H9 (cell line): Measurements from ENCODE around the gene ZNF608. TPM values are rescaled to one million over a fixed set of nuclear protein-coding genes. Genes with fewer than 3 reads are reported as not detected.
A peak's percentile ranks its signal among the peaks of the same experiment; 100 is the strongest.

Experiments
- DNase-seq: peaks from one replicate; pipeline ENCODE4 v3.0.0-alpha.2; 2017
- H2AFZ ChIP-seq: one replicate; pipeline ENCODE4 v1.6.1; 2013; ENCODE audit warnings: mild to moderate bottlenecking, low read length, control low read depth, moderate library complexity
- H2AK5ac ChIP-seq: 2 replicates; pipeline ENCODE4 v1.6.1; 2013; ENCODE audit warnings: low read length, control low read depth, mixed read lengths; ENCODE audit not compliant: insufficient read length
- H2BK120ac ChIP-seq: one replicate; pipeline ENCODE4 v1.6.1; 2013; ENCODE audit warnings: low read depth, mild to moderate bottlenecking, low read length, control low read depth, inconsistent platforms; ENCODE audit not compliant: poor library complexity, severe bottlenecking
- H2BK12ac ChIP-seq: 2 replicates; pipeline ENCODE4 v1.6.1; 2013; ENCODE audit warnings: low read length, control low read depth, mixed read lengths, low read depth; ENCODE audit not compliant: insufficient read length
- H2BK15ac ChIP-seq: 2 replicates; pipeline ENCODE4 v1.6.1; 2013; ENCODE audit warnings: low read depth, low read length, control low read depth
- H2BK20ac ChIP-seq: one replicate; pipeline ENCODE4 v1.6.1; 2013; ENCODE audit warnings: low read depth, mild to moderate bottlenecking, low read length, control low read depth, inconsistent platforms; ENCODE audit not compliant: poor library complexity, severe bottlenecking
- H2BK5ac ChIP-seq: 2 replicates; pipeline ENCODE4 v1.6.1; 2013; ENCODE audit warnings: low read length, control low read depth, mixed read lengths; ENCODE audit not compliant: insufficient read length
- H3K14ac ChIP-seq: 2 replicates; pipeline ENCODE4 v1.6.1; 2013; ENCODE audit warnings: low read length, control low read depth; ENCODE audit not compliant: insufficient read depth
- H3K18ac ChIP-seq: 2 replicates; pipeline ENCODE4 v1.6.1; 2013; ENCODE audit warnings: low read depth, mild to moderate bottlenecking, mixed read lengths, low read length, control low read depth; ENCODE audit not compliant: insufficient read length
- H3K23ac ChIP-seq: 2 replicates; pipeline ENCODE4 v1.6.1; 2013; ENCODE audit warnings: low read length, control low read depth, mixed read lengths, low read depth; ENCODE audit not compliant: insufficient read length
- H3K23me2 ChIP-seq: 2 replicates; pipeline ENCODE4 v1.6.1; 2013; ENCODE audit warnings: low read depth, mild to moderate bottlenecking, mixed read lengths, low read length, control low read depth; ENCODE audit not compliant: insufficient read length, poor library complexity, severe bottlenecking
- H3K27ac ChIP-seq: 2 replicates; pipeline ENCODE4 v1.5.1; 2013; ENCODE audit warnings: low read length, control low read depth, mixed read lengths, low read depth; ENCODE audit not compliant: insufficient read length
- H3K27me3 ChIP-seq: 2 replicates; pipeline ENCODE4 v1.6.1; 2013; ENCODE audit warnings: low read length, control low read depth, inconsistent platforms; ENCODE audit not compliant: insufficient read depth
- H3K4ac ChIP-seq: 2 replicates; pipeline ENCODE4 v1.6.1; 2013; ENCODE audit warnings: low read depth, mild to moderate bottlenecking, control low read depth, inconsistent platforms, low read length, moderate library complexity
- H3K4me1 ChIP-seq: 2 replicates; pipeline ENCODE4 v1.6.1; 2013; ENCODE audit warnings: low read length, control low read depth, inconsistent platforms; ENCODE audit not compliant: insufficient read depth
- H3K4me2 ChIP-seq: 2 replicates; pipeline ENCODE4 v1.6.1; 2013; ENCODE audit warnings: low read length, control low read depth, mixed read lengths; ENCODE audit not compliant: insufficient read length, insufficient read depth
- H3K56ac ChIP-seq: 2 replicates; pipeline ENCODE4 v1.6.1; 2013; ENCODE audit warnings: low read depth, mild to moderate bottlenecking, mixed read lengths, low read length, control low read depth; ENCODE audit not compliant: insufficient read length
- H3K79me1 ChIP-seq: 2 replicates; pipeline ENCODE4 v1.6.1; 2013; ENCODE audit warnings: low read depth, mild to moderate bottlenecking, moderate library complexity, low read length, control low read depth, inconsistent platforms; ENCODE audit not compliant: insufficient read depth, poor library complexity, severe bottlenecking
- H3K79me2 ChIP-seq: 2 replicates; pipeline ENCODE4 v1.6.1; 2013; ENCODE audit warnings: low read length, control low read depth, inconsistent platforms; ENCODE audit not compliant: insufficient read depth
- H3K9ac ChIP-seq: 2 replicates; pipeline ENCODE4 v1.6.1; 2013; ENCODE audit warnings: low read length, control low read depth, mixed read lengths; ENCODE audit not compliant: insufficient read length; ENCODE audit errors: extremely low read depth
- H3K9me3 ChIP-seq: one replicate; pipeline ENCODE4 v1.6.1; 2013; ENCODE audit warnings: low read depth, low read length, inconsistent platforms; ENCODE audit not compliant: control insufficient read depth
- H3T11ph ChIP-seq: one replicate; pipeline ENCODE4 v1.6.1; 2013; ENCODE audit warnings: mild to moderate bottlenecking, low read length, control low read depth, inconsistent platforms
- H4K20me1 ChIP-seq: one replicate; pipeline ENCODE4 v1.6.1; 2013; ENCODE audit not compliant: control insufficient read depth, insufficient read length, insufficient read depth
- H4K5ac ChIP-seq: 2 replicates; pipeline ENCODE4 v1.6.1; 2013; ENCODE audit warnings: low read depth, mild to moderate bottlenecking, mixed read lengths, low read length, control low read depth; ENCODE audit not compliant: insufficient read length
- H4K8ac ChIP-seq: replicated peaks from 2 replicates; pipeline ENCODE4 v1.6.1; 2013; ENCODE audit warnings: low read length, control low read depth, mixed read lengths, low read depth; ENCODE audit not compliant: insufficient read length
- H4K91ac ChIP-seq: 2 replicates; pipeline ENCODE4 v1.6.1; 2013; ENCODE audit warnings: low read depth, mild to moderate bottlenecking, moderate library complexity, mixed read lengths, low read length, control low read depth; ENCODE audit not compliant: insufficient read length
- H3K27ac Mint-ChIP-seq, 3 experiments: 2 replicates in 2 of 3; 3 replicates in 1 of 3; pipeline ENCODE4 v1.8.0; 2020 to 2021; ENCODE audit warnings: mixed read lengths in 3 of 3, mild to moderate bottlenecking in 1 of 3, moderate library complexity in 1 of 3
- H3K27me3 Mint-ChIP-seq: 2 replicates; pipeline ENCODE4 v1.8.0; 2021; ENCODE audit warnings: low read depth, mild to moderate bottlenecking, moderate library complexity, mixed read lengths
- H3K36me3 Mint-ChIP-seq, 3 experiments: 2 replicates in 2 of 3; 3 replicates in 1 of 3; pipeline ENCODE4 v1.8.0; 2020 to 2021; ENCODE audit warnings: low read depth in 3 of 3, mixed read lengths in 3 of 3; ENCODE audit not compliant: insufficient read depth in 1 of 3
- H3K4me1 Mint-ChIP-seq, 2 experiments: 2 replicates each; pipeline ENCODE4 v1.8.0; 2020; ENCODE audit warnings: mixed read lengths in 2 of 2
- H3K4me3 Mint-ChIP-seq, 2 experiments: 2 replicates in 1 of 2; 3 replicates in 1 of 2; pipeline ENCODE4 v1.8.0; 2020 to 2021; ENCODE audit warnings: mild to moderate bottlenecking in 2 of 2, mixed read lengths in 2 of 2, moderate library complexity in 1 of 2
- H3K9me3 Mint-ChIP-seq, 2 experiments: 2 replicates in 1 of 2; 3 replicates in 1 of 2; pipeline ENCODE4 v1.8.0; 2020; ENCODE audit warnings: mild to moderate bottlenecking in 2 of 2, mixed read lengths in 2 of 2, moderate library complexity in 1 of 2
- CTCF ChIP-seq: fragments of 200-600 bp; sonication (generic); conservative IDR thresholded peaks from 3 replicates; pipeline ENCODE4 v1.8.0; 2021; ENCODE audit warnings: antibody characterized with exemption, mild to moderate bottlenecking
- WGBS: extraction: QIAGEN DNeasy Blood & Tissue Kit; methylation state at CpG from one replicate; pipeline ENCODE4 v1.1.7; 2013; ENCODE audit warnings: missing lambda C conversion rate, low lambda C conversion rate, mixed read lengths; ENCODE audit not compliant: insufficient read length; ENCODE audit errors: extremely low coverage; 5-methylcytosine and 5-hydroxymethylcytosine counted together
- total RNA-seq: library from RNA; stranded (reverse); gene quantifications from 2 replicates; pipeline ENCODE4 v1.2.1, GENCODE V29; 2021

The ZNF608 gene
- total RNA-seq, 1 experiment from 2014 or later = 67.0 TPM

GRCh38 chr5:124736805-124737188, 9.6 kb downstream of the ZNF608 start:
- Mint-ChIP-seq H3K9me3 (no peaks in the 10 kb centered on the region; a peak in 1 of 5 replicates), H3K4me3 (peak overlapping the region in 1 of 2 experiments; percentile 59; a peak in 2 of 5 replicates), H3K27me3 (no peaks in the 10 kb centered on the region), H3K27ac (peak overlapping the region in 2 of 3 experiments; percentile 75 to 97; a peak in 6 of 7 replicates), H3K36me3 (peaks cover 0 to 5% (median 2%) of the 10 kb centered on the region in 3 experiments; a peak in 2 of 7 replicates), H3K4me1 (peaks cover 0 to 31% of the 10 kb centered on the region in 2 experiments)
- H2BK15ac ChIP-seq = no peak overlapping the region
- no peak overlapping the region for H2BK120ac ChIP-seq
- no peak overlapping the region for H3K4ac ChIP-seq
- no peak overlapping the region for H4K5ac ChIP-seq
- peak overlapping the region; percentile 54 for H2BK5ac ChIP-seq
- H3K79me1 ChIP-seq = peaks cover 3% of the 10 kb centered on the region
- H2BK12ac ChIP-seq = no peak overlapping the region
- H3K4me1 ChIP-seq = peaks cover 29% of the 10 kb centered on the region; the same call in 1 of the 2 replicates
- H3K23ac ChIP-seq = no peak overlapping the region
- no peaks in the 10 kb centered on the region for H3K9me3 ChIP-seq
- WGBS = no CpG with 5 or more reads among the region's 3 CpGs
- no peak overlapping the region for H3T11ph ChIP-seq
- peak overlapping the region; percentile 52 for H3K4me2 ChIP-seq
- no peak overlapping the region for H2AFZ ChIP-seq
- no peak overlapping the region for H4K91ac ChIP-seq
- peaks cover 37% of the 10 kb centered on the region; the same call in 1 of the 2 replicates for H3K79me2 ChIP-seq
- H3K18ac ChIP-seq = no peak overlapping the region
- no peaks in the 10 kb centered on the region for H4K20me1 ChIP-seq
- TF ChIP-seq CTCF = no peak
- no peak overlapping the region for H4K8ac ChIP-seq
- H3K14ac ChIP-seq = no peak overlapping the region
- no peak for DNase-seq
- no peaks in the 10 kb centered on the region for H3K27me3 ChIP-seq
- H3K27ac ChIP-seq = peak overlapping the region; percentile 88
- no peak overlapping the region for H2AK5ac ChIP-seq
- H3K9ac ChIP-seq = peak overlapping the region; percentile 9
- no peak overlapping the region for H3K56ac ChIP-seq
- no peak overlapping the region for H2BK20ac ChIP-seq
- H3K23me2 ChIP-seq = no peaks in the 10 kb centered on the region
